ENCODE data around the gene PTPRN2. TPM values are rescaled to one million over a fixed set of nuclear protein-coding genes. Genes with fewer than 3 reads are reported as not detected.

PTPRN2 gene
- total and polyA plus RNA-seq, 2 of the 8 experiments (the other 6 are each of a cell fraction or from before 2014, with no cell fraction given), result 2.6 to 4.5 TPM

GRCh38 chr7:158096582-158096981 is 491.0 kb downstream of the PTPRN2 start:
- Histone ChIP-seq H2BK5ac (ENCODE audit: low read depth, low read length) (no peak overlapping the region), H3K14ac (ENCODE audit: insufficient read length) (no peak overlapping the region), H3K4me2 (ENCODE audit: insufficient read depth in 1 of 2, low read depth in 2 of 2, low read length in 2 of 2) (no peak overlapping the region; a peak in 1 of 4 replicates), H3K9me3 (ENCODE audit: insufficient read depth in 2 of 2, low read depth in 1 of 2, low read length in 1 of 2) (peaks cover 0 to 21% of the 10 kb centered on the region in 2 experiments; a peak in 1 of 4 replicates), H2BK15ac (ENCODE audit: low read length) (no peak overlapping the region), H3K27me3 (replicated peaks in 1 of 4; ENCODE audit: control insufficient read depth in 3 of 4, extremely low read depth in 1 of 4, insufficient read depth in 3 of 4, low read length in 3 of 4) (no peaks in the 10 kb centered on the region), H3K4me1 (replicated peaks in 1 of 4; ENCODE audit: control insufficient read depth in 3 of 4, insufficient read depth in 4 of 4, low read length in 3 of 4) (peaks cover 0 to 3% (median under 1%) of the 10 kb centered on the region in 4 experiments; a peak in 1 of 7 replicates), H3K23me2 (ENCODE audit: low read depth, low read length) (peaks cover 4% of the 10 kb centered on the region; the same call in 1 of the 2 replicates), H3K4me3 (ENCODE audit: extremely low read depth in 1 of 4, insufficient read depth in 2 of 4, low read depth in 3 of 4, low read length in 4 of 4) (no peak overlapping the region), H2AFZ (ENCODE audit: low read length) (no peak overlapping the region), H2AK5ac (ENCODE audit: low read depth, low read length) (no peak overlapping the region), H3K23ac (ENCODE audit: insufficient read length) (no peak overlapping the region), H4K91ac (replicated peaks; ENCODE audit: insufficient read length, low read length) (no peak overlapping the region), H3K27ac (ENCODE audit: low read depth, low read length) (no peak overlapping the region), H3K79me2 (ENCODE audit: control insufficient read depth in 1 of 2, insufficient read depth in 2 of 2, low read length in 2 of 2) (no peaks in the 10 kb centered on the region), H3K36me3 (ENCODE audit: control insufficient read depth in 2 of 4, insufficient read depth in 4 of 4, low read length in 3 of 4) (no peaks in the 10 kb centered on the region), H3K79me1 (ENCODE audit: low read depth, low read length) (no peaks in the 10 kb centered on the region), H3K9ac (replicated peaks in 1 of 4; ENCODE audit: extremely low read depth in 1 of 4, low read depth in 3 of 4, low read length in 3 of 4) (no peak overlapping the region), H2BK120ac (replicated peaks; ENCODE audit: low read depth, low read length) (no peak overlapping the region), H3K56ac (replicated peaks; ENCODE audit: insufficient read length, low read depth, low read length) (no peak overlapping the region), H4K20me1 (replicated peaks in 1 of 2; ENCODE audit: control insufficient read depth in 1 of 2, insufficient read depth in 2 of 2, low read length in 2 of 2) (no peaks in the 10 kb centered on the region), H4K8ac (ENCODE audit: extremely low read depth, insufficient read depth, low read length) (no peak overlapping the region), H2BK12ac (ENCODE audit: low read depth, low read length) (no peak overlapping the region), H4K5ac (ENCODE audit: insufficient read length, low read depth, low read length) (no peak overlapping the region), H3K4ac (replicated peaks; ENCODE audit: insufficient read length, low read depth, low read length) (no peak overlapping the region), H3K18ac (ENCODE audit: extremely low read depth, low read length) (no peak overlapping the region), H2BK20ac (ENCODE audit: low read length) (no peak overlapping the region)
- no peak for DNase-seq (ENCODE audit: low read depth in 1 of 2, low spot score in 2 of 2)
- CTCF ChIA-PET (ENCODE audit: partially characterized antibody), result interaction anchor here (0.6 to 1.6 kb wide), 2 partner anchors 23 to 623 kb away, joined by 3 to 4 read pairs; no protein-coding TSS in a partner anchor
- WGBS, 2 experiments (ENCODE audit: extremely low coverage in 1 of 2, insufficient coverage in 1 of 2, insufficient read length in 1 of 2, insufficient replicate concordance in 2 of 2, low coverage in 1 of 2, low lambda C conversion rate in 2 of 2, missing lambda C conversion rate in 1 of 2), result 77% methylated on average over 8 of the region's 8 CpGs; no CpG with 5 or more reads in 1 of the 2 experiments
- FAIRE-seq, result no peak
- POLR2A ChIA-PET (ENCODE audit: partially characterized antibody), result no interaction called here
- TF ChIP-seq POLR2A (IDR thresholded peaks at IDR 0.05; ENCODE audit: control extremely low read depth in 1 of 2, low read depth in 2 of 2, low read length in 2 of 2), result no peak
- TF ChIP-seq TAF7 (optimal IDR thresholded peaks at IDR 0.05; ENCODE audit: borderline replicate concordance, low read depth, low read length), result no peak
- no peak for TF ChIP-seq SRF (IDR thresholded peaks at IDR 0.05; ENCODE audit: low read depth, low read length)
- TF ChIP-seq EP300 (IDR thresholded peaks at IDR 0.05; ENCODE audit: borderline replicate concordance in 1 of 2, low read depth in 2 of 2, low read length in 2 of 2), result no peak
- no peak for TF ChIP-seq SIRT6 (IDR thresholded peaks at IDR 0.05; ENCODE audit: low read length)
- TF ChIP-seq PHF8 (conservative IDR thresholded peaks at IDR 0.05; ENCODE audit: low read depth, low read length), result no peak
- TF ChIP-seq YY1 (IDR thresholded peaks at IDR 0.05; ENCODE audit: low read depth, low read length), result no peak
- TF ChIP-seq BCL11A (IDR thresholded peaks at IDR 0.05; ENCODE audit: low read depth in 2 of 2, low read length in 2 of 2), result no peak
- TF ChIP-seq NANOG (IDR thresholded peaks at IDR 0.05; ENCODE audit: insufficient read depth, low read depth, low read length, poor library complexity, severe bottlenecking), result no peak
- no peak for TF ChIP-seq POLR2AphosphoS5 (IDR thresholded peaks at IDR 0.05; ENCODE audit: low read depth, low read length)
- no peak for TF ChIP-seq TEAD4 (IDR thresholded peaks at IDR 0.05; ENCODE audit: low read depth, low read length)
- TF ChIP-seq SUZ12 (IDR thresholded peaks at IDR 0.05; ENCODE audit: low read length), result no peak

Data from H1 (cell line).